DOHH2 (cell line): Measurements from ENCODE around the gene RHOBTB3.

Experiments
- CTCF ChIP-seq: fragments of 200-600 bp; sonication (generic); IDR thresholded peaks from one replicate; pipeline ENCODE4 v1.5.1; 2014; ENCODE audit warnings: antibody characterized with exemption, mild to moderate bottlenecking, low read depth, low read length; ENCODE audit not compliant: poor library complexity, severe bottlenecking
- EZH2phosphoT487 ChIP-seq: fragments of 200-600 bp; sonication (generic); IDR thresholded peaks from 2 replicates; pipeline ENCODE4 v1.6.1; 2017; ENCODE audit warnings: borderline replicate concordance, mild to moderate bottlenecking, antibody characterized with exemption, low read length, moderate library complexity, mixed read lengths

GRCh38 chr5:95686651-95687050 lies 44.5 kb upstream of the RHOBTB3 start:
- no peak for TF ChIP-seq CTCF
- no peak for TF ChIP-seq EZH2phosphoT487
